ENCODE measurements around the gene SERPINB6. TPM values are rescaled to one million over a fixed set of nuclear protein-coding genes. Genes with fewer than 3 reads are reported as not detected.

Gene SERPINB6
- polyA plus RNA-seq, 2 of the 4 experiments (the other 2 are of a cell fraction) = 104 to 126 TPM

DNA sequence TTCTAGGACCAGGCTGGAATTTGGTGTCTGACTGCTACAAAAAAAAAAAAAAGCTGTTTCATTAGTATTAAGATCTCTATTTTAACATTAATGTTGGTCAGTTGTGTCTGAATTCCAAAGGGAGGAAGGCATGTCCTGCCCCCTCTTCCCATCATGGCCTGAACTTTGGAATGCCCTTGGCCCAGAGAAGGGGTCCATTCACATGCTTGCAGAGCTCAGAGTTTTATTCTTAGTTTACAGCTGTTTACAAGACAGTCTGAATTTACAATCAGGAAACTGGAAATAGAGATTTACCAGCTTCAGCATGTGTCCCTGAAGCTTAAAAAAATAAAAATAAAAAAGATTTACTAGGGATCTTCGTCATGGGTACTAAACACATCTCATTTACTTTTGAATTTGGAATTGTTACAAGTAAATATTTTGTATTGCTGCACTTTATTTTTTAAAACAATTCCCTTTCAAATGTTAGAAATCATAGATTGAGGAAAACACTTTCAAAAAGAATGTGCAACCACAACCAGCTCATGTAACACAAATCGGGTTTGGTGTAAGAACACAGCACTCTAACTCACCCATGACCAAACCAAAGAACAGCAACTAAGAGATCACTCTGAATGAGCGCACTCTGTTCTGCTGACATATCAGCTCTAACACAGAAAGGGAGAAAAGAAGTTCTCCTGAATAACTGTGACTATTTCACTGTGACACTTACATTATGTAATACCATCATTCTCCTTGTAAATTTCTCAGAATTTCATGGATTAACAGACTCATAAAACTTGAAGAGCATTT is 6.6 kb upstream of the SERPINB6 start:
- 89% methylated on average over 3 of the region's 3 CpGs for WGBS (ENCODE audit: missing lambda C conversion rate)
- DNase-seq (ENCODE audit: low read depth in 1 of 2, low spot score in 1 of 2) = no peak
- Histone ChIP-seq H3K27ac (peak overlapping the region in 1 of 2 experiments; percentile 86; a peak in 3 of 6 replicates), H3K4me3 (no peak overlapping the region), H3K4me2 (no peak overlapping the region), H3K9me3 (no peaks in the 10 kb centered on the region), H3K4me1 (peaks cover 70% of the 10 kb centered on the region)
- no peak for ATAC-seq
- ChIA-PET POLR2A (interaction anchor here (1.1 kb wide), 1 partner anchor 11 kb away, joined by 4 read pairs; no protein-coding TSS in a partner anchor), CTCF (interaction anchor here (0.6 to 3.1 kb wide), 5 partner anchors 11 to 46 kb away, joined by 3 to 20 read pairs (median 3); no protein-coding TSS in a partner anchor)
- FAIRE-seq = no peak
- TF ChIP-seq, protein P1, sequence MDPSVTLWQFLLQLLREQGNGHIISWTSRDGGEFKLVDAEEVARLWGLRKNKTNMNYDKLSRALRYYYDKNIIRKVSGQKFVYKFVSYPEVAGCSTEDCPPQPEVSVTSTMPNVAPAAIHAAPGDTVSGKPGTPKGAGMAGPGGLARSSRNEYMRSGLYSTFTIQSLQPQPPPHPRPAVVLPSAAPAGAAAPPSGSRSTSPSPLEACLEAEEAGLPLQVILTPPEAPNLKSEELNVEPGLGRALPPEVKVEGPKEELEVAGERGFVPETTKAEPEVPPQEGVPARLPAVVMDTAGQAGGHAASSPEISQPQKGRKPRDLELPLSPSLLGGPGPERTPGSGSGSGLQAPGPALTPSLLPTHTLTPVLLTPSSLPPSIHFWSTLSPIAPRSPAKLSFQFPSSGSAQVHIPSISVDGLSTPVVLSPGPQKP (IDR thresholded peaks at IDR 0.05; ENCODE audit: low read depth, low read length) = no peak

DNA sequence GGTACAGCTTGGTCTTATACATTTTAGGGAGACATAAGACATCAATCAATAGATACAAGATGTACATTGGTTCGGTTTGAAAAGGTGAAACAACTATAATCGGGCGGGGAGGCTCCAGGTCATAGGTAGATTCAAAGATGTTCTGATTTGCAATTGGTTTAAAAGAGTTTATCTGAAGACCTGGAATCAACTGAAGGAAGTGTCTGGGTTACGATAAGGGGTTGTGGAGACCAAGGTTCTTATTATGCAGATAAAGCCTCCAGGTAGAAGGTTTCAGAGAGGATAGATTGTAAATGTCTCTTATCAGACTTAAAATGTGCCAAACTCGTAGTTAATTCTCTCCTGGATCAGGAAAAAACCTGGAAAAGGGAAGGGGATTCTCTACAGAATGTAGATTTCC is 5.9 kb upstream of the SERPINB6 start:
- no peaks in the 10 kb centered on the region for H3K9me3 ChIP-seq
- peak overlapping the region; percentile 75 for H3K4me2 ChIP-seq
- peak overlapping the region; percentile 73 to 86 for H3K27ac ChIP-seq
- ChIA-PET CTCF (interaction anchor here (1.0 to 2.7 kb wide), 3 partner anchors 17 to 61 kb away, joined by 3 to 14 read pairs (median 3); no protein-coding TSS in a partner anchor), POLR2A (interaction anchor here (1.1 kb wide), 1 partner anchor 12 kb away, joined by 4 read pairs; no protein-coding TSS in a partner anchor)
- H3K4me1 ChIP-seq = peaks cover 63% of the 10 kb centered on the region
- FAIRE-seq (no peak), DNase-seq (ENCODE audit: low read depth in 1 of 2, low spot score in 1 of 2) (no peak), ATAC-seq (no peak)
- TF ChIP-seq MAZ (IDR thresholded peaks at IDR 0.05; ENCODE audit: borderline replicate concordance, low read depth, low read length) (no peak), HEYL (CRISPR knock-in tag; IDR thresholded peaks at IDR 0.05) (no peak), RCOR1 (IDR thresholded peaks at IDR 0.05; ENCODE audit: low read depth, low read length) (no peak), ZFP36 (IDR thresholded peaks at IDR 0.05; ENCODE audit: borderline replicate concordance, partially characterized antibody) (no peak), KDM1A (IDR thresholded peaks at IDR 0.05; ENCODE audit: low read depth) (no peak), BHLHE40 (IDR thresholded peaks at IDR 0.05; ENCODE audit: low read depth, low read length) (no peak), KDM5A (IDR thresholded peaks at IDR 0.05) (no peak), HOXA7 (CRISPR knock-in tag; IDR thresholded peaks at IDR 0.05) (no peak), FOSB (CRISPR knock-in tag; IDR thresholded peaks at IDR 0.05) (no peak), RARB (CRISPR knock-in tag; IDR thresholded peaks at IDR 0.05) (no peak), CEBPB (IDR thresholded peaks at IDR 0.05) (no peak), FOSL2 (IDR thresholded peaks at IDR 0.05) (no peak), FOSL2 (CRISPR knock-in tag; IDR thresholded peaks at IDR 0.05) (no peak), RNF2 (IDR thresholded peaks at IDR 0.05; ENCODE audit: borderline replicate concordance, low read depth) (no peak), SMC3 (IDR thresholded peaks at IDR 0.05) (no peak), CBX8 (IDR thresholded peaks at IDR 0.05) (no peak)
- TF ChIP-seq, protein P2, sequence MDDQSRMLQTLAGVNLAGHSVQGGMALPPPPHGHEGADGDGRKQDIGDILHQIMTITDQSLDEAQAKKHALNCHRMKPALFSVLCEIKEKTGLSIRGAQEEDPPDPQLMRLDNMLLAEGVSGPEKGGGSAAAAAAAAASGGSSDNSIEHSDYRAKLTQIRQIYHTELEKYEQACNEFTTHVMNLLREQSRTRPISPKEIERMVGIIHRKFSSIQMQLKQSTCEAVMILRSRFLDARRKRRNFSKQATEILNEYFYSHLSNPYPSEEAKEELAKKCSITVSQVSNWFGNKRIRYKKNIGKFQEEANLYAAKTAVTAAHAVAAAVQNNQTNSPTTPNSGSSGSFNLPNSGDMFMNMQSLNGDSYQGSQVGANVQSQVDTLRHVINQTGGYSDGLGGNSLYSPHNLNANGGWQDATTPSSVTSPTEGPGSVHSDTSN (IDR thresholded peaks at IDR 0.05) = no peak
- TF ChIP-seq, protein P3, sequence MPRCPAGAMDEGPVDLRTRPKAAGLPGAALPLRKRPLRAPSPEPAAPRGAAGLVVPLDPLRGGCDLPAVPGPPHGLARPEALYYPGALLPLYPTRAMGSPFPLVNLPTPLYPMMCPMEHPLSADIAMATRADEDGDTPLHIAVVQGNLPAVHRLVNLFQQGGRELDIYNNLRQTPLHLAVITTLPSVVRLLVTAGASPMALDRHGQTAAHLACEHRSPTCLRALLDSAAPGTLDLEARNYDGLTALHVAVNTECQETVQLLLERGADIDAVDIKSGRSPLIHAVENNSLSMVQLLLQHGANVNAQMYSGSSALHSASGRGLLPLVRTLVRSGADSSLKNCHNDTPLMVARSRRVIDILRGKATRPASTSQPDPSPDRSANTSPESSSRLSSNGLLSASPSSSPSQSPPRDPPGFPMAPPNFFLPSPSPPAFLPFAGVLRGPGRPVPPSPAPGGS (IDR thresholded peaks at IDR 0.05) = no peak
- TF ChIP-seq, protein P4, sequence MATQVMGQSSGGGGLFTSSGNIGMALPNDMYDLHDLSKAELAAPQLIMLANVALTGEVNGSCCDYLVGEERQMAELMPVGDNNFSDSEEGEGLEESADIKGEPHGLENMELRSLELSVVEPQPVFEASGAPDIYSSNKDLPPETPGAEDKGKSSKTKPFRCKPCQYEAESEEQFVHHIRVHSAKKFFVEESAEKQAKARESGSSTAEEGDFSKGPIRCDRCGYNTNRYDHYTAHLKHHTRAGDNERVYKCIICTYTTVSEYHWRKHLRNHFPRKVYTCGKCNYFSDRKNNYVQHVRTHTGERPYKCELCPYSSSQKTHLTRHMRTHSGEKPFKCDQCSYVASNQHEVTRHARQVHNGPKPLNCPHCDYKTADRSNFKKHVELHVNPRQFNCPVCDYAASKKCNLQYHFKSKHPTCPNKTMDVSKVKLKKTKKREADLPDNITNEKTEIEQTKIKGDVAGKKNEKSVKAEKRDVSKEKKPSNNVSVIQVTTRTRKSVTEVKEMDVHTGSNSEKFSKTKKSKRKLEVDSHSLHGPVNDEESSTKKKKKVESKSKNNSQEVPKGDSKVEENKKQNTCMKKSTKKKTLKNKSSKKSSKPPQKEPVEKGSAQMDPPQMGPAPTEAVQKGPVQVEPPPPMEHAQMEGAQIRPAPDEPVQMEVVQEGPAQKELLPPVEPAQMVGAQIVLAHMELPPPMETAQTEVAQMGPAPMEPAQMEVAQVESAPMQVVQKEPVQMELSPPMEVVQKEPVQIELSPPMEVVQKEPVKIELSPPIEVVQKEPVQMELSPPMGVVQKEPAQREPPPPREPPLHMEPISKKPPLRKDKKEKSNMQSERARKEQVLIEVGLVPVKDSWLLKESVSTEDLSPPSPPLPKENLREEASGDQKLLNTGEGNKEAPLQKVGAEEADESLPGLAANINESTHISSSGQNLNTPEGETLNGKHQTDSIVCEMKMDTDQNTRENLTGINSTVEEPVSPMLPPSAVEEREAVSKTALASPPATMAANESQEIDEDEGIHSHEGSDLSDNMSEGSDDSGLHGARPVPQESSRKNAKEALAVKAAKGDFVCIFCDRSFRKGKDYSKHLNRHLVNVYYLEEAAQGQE (IDR thresholded peaks at IDR 0.05) = no peak
- TF ChIP-seq, protein P5, sequence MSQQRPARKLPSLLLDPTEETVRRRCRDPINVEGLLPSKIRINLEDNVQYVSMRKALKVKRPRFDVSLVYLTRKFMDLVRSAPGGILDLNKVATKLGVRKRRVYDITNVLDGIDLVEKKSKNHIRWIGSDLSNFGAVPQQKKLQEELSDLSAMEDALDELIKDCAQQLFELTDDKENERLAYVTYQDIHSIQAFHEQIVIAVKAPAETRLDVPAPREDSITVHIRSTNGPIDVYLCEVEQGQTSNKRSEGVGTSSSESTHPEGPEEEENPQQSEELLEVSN (IDR thresholded peaks at IDR 0.05; ENCODE audit: borderline replicate concordance, low read depth) = no peak
- no peak overlapping the region for H3K4me3 ChIP-seq
- 86% methylated on average over 5 of the region's 5 CpGs for WGBS (ENCODE audit: missing lambda C conversion rate)

All from A549 (cell line).